Transverse colon (tissue), 4 donors: ENCODE data around the gene DRP2.
"Not testable (repeated sequence)": the region's sequence is repeated elsewhere in the genome, so short reads cannot be mapped to it uniquely, and the experiment has no call there.

Source experiments
- CTCF ChIP-seq, 5 experiments: fragments of 200-600 bp in 3 of 5; fragments of 450-650 bp in 2 of 5; sonication (generic) in 3 of 5; IDR thresholded peaks; 1 replicate in 2 of 5; 2 replicates in 3 of 5; pipeline ENCODE4 v1.5.1; 2016 to 2017; ENCODE audit warnings: antibody characterized with exemption in 5 of 5, inconsistent platforms in 3 of 5, mild to moderate bottlenecking in 2 of 5, moderate library complexity in 1 of 5
- EP300 ChIP-seq: sonication (generic); formaldehyde crosslinking; IDR thresholded peaks from one replicate; pipeline ENCODE4 v1.6.1; 2017; ENCODE audit warnings: antibody characterized with exemption, low read depth
- POLR2A ChIP-seq: fragments of 450-650 bp; IDR thresholded peaks from one replicate; pipeline ENCODE4 v1.6.1; 2016; ENCODE audit warnings: antibody characterized with exemption, mild to moderate bottlenecking, moderate library complexity
- POLR2AphosphoS5 ChIP-seq, 3 donors: sonication (generic); formaldehyde crosslinking; IDR thresholded peaks; one replicate each; pipeline ENCODE4 v1.6.1; 2016; ENCODE audit warnings: antibody characterized with exemption in 3 of 3

- TF ChIP-seq POLR2A; CTCF (IDR thresholded peaks at IDR 0.05); EP300; POLR2AphosphoS5 (IDR thresholded peaks at IDR 0.05): not testable (repeated sequence)
Measured at GRCh38 chrX:101187961-101188360, 31.6 kb upstream of the DRP2 start.
